Central memory CD8-positive, alpha-beta T cell (primary cell): Measurements from ENCODE around the gene NAT14.
"Not testable (repeated sequence)": the region's sequence is repeated elsewhere in the genome, so short reads cannot be mapped to it uniquely, and the experiment has no call there.

ENCODE experiments used
- ATAC-seq: fragments of 150-1000 bp; cut with Tn5 transposase; replicated peaks from 2 replicates; pipeline ENCODE4 v1.10.0; 2022; ENCODE audit warnings: mild to moderate bottlenecking, moderate FRiP score, moderate number of reproducible peaks; ENCODE audit not compliant: poor library complexity, severe bottlenecking; ENCODE audit errors: extremely low read depth
- DNase-seq, 2 donors: peaks; one replicate each; pipeline ENCODE4 v3.0.0; 2021; ENCODE audit warnings: low spot score in 2 of 2
- H3K27ac Mint-ChIP-seq: one replicate; pipeline ENCODE4 v1.8.0; 2022; ENCODE audit warnings: low read depth, mild to moderate bottlenecking, moderate library complexity, mixed read lengths
- H3K27me3 Mint-ChIP-seq: one replicate; pipeline ENCODE4 v1.8.0; 2022; ENCODE audit warnings: mixed read lengths
- H3K36me3 Mint-ChIP-seq: one replicate; pipeline ENCODE4 v1.8.0; 2022; ENCODE audit warnings: mild to moderate bottlenecking, moderate library complexity, mixed read lengths; ENCODE audit not compliant: insufficient read depth
- H3K4me1 Mint-ChIP-seq: one replicate; pipeline ENCODE4 v1.8.0; 2022; ENCODE audit warnings: mixed read lengths
- H3K4me3 Mint-ChIP-seq: one replicate; pipeline ENCODE4 v1.8.0; 2022; ENCODE audit warnings: mild to moderate bottlenecking, moderate library complexity, mixed read lengths
- H3K9me3 Mint-ChIP-seq: one replicate; pipeline ENCODE4 v1.8.0; 2022; ENCODE audit warnings: mixed read lengths

The NAT14 gene

GRCh38 chr19:55496820-55497219 lies 11.8 kb downstream of the NAT14 start:
- not testable (repeated sequence) for H3K4me1 Mint-ChIP-seq, H3K4me3 Mint-ChIP-seq, H3K9me3 Mint-ChIP-seq, H3K27ac Mint-ChIP-seq, H3K36me3 Mint-ChIP-seq, ATAC-seq, DNase-seq
- H3K27me3 Mint-ChIP-seq, result peaks cover 16% of the 10 kb centered on the region

- peaks cover 3% of the 10 kb centered on the region for H3K36me3 Mint-ChIP-seq
- DNase-seq, result no peak
- H3K4me1 Mint-ChIP-seq, result no peaks in the 10 kb centered on the region
- H3K27ac Mint-ChIP-seq, result no peak overlapping the region
- no peak overlapping the region for H3K4me3 Mint-ChIP-seq
- no peak for ATAC-seq
- H3K27me3 Mint-ChIP-seq, result peaks cover 6% of the 10 kb centered on the region
- no peaks in the 10 kb centered on the region for H3K9me3 Mint-ChIP-seq
Observed at GRCh38 chr19:55497763-55498162, 12.8 kb downstream of the NAT14 start.

- Mint-ChIP-seq H3K9me3 (no peaks in the 10 kb centered on the region), H3K27ac (no peak overlapping the region), H3K4me1 (peaks cover 5% of the 10 kb centered on the region), H3K36me3 (peaks cover 7% of the 10 kb centered on the region), H3K4me3 (no peak overlapping the region), H3K27me3 (peaks cover under 1% of the 10 kb centered on the region)
- ATAC-seq (no peak), DNase-seq (no peak)
Observed at GRCh38 chr19:55498246-55498840, 13.4 kb downstream of the NAT14 start.

GRCh38 chr19:55500368-55500952 lies 15.5 kb downstream of the NAT14 start:
- H3K27me3 Mint-ChIP-seq, result no peaks in the 10 kb centered on the region
- no peaks in the 10 kb centered on the region for H3K9me3 Mint-ChIP-seq
- H3K36me3 Mint-ChIP-seq, result peaks cover 16% of the 10 kb centered on the region
- no peak overlapping the region for H3K27ac Mint-ChIP-seq
- ATAC-seq (no peak), DNase-seq (no peak)
- peaks cover 13% of the 10 kb centered on the region for H3K4me1 Mint-ChIP-seq
- no peak overlapping the region for H3K4me3 Mint-ChIP-seq

- H3K36me3 Mint-ChIP-seq, result peaks cover 16% of the 10 kb centered on the region
- H3K4me3 Mint-ChIP-seq, result no peak overlapping the region
- peaks cover 2% of the 10 kb centered on the region for H3K27me3 Mint-ChIP-seq
- ATAC-seq (no peak), DNase-seq (no peak)
- H3K9me3 Mint-ChIP-seq, result no peaks in the 10 kb centered on the region
- H3K27ac Mint-ChIP-seq, result no peak overlapping the region
- H3K4me1 Mint-ChIP-seq, result peaks cover 13% of the 10 kb centered on the region
Observed at GRCh38 chr19:55502197-55502952, 17.4 kb downstream of the NAT14 start.

GRCh38 chr19:55503157-55503501 lies 18.1 kb downstream of the NAT14 start:
- H3K27me3 Mint-ChIP-seq, result peaks cover 9% of the 10 kb centered on the region
- H3K9me3 Mint-ChIP-seq, result no peaks in the 10 kb centered on the region
- H3K4me1 Mint-ChIP-seq, result peaks cover 13% of the 10 kb centered on the region
- DNase-seq (no peak), ATAC-seq (peak; percentile 25)
- H3K27ac Mint-ChIP-seq, result peak overlapping the region; percentile 82
- H3K4me3 Mint-ChIP-seq, result peak overlapping the region; percentile 84
- H3K36me3 Mint-ChIP-seq, result peaks cover 16% of the 10 kb centered on the region

- peaks cover 16% of the 10 kb centered on the region for H3K36me3 Mint-ChIP-seq
- peak; percentile 95 for ATAC-seq
Observed at GRCh38 chr19:55503502-55504251, 18.7 kb downstream of the NAT14 start.

GRCh38 chr19:55504252-55504603 lies 19.2 kb downstream of the NAT14 start:
- H3K27me3 Mint-ChIP-seq, result peaks cover 18% of the 10 kb centered on the region

More at GRCh38 chr19:55503502-55504251, 18.7 kb downstream of the NAT14 start:
- Mint-ChIP-seq H3K27me3 (peaks cover 13% of the 10 kb centered on the region), H3K27ac (peak overlapping the region; percentile 82), H3K4me3 (peak overlapping the region; percentile 84), H3K4me1 (peaks cover 13% of the 10 kb centered on the region), H3K9me3 (no peaks in the 10 kb centered on the region)
- DNase-seq, result peak; percentile 88 to 97

GRCh38 chr19:55504981-55505380 lies 20.0 kb downstream of the NAT14 start:
- ATAC-seq, result no peak
- Mint-ChIP-seq H3K27me3 (peaks cover 22% of the 10 kb centered on the region), H3K9me3 (no peaks in the 10 kb centered on the region), H3K4me1 (peaks cover 13% of the 10 kb centered on the region), H3K36me3 (peaks cover 16% of the 10 kb centered on the region), H3K27ac (no peak overlapping the region), H3K4me3 (no peak overlapping the region)
- no peak for DNase-seq

More at GRCh38 chr19:55504252-55504603, 19.2 kb downstream of the NAT14 start:
- ATAC-seq (peak; percentile 5), DNase-seq (no peak)
- H3K9me3 Mint-ChIP-seq, result no peaks in the 10 kb centered on the region
- H3K4me3 Mint-ChIP-seq, result peak overlapping the region; percentile 84
- peaks cover 13% of the 10 kb centered on the region for H3K4me1 Mint-ChIP-seq
- H3K27ac Mint-ChIP-seq, result peak overlapping the region; percentile 82
- peaks cover 16% of the 10 kb centered on the region for H3K36me3 Mint-ChIP-seq

- ATAC-seq (no peak), DNase-seq (no peak)
- Mint-ChIP-seq H3K9me3 (no peaks in the 10 kb centered on the region), H3K27ac (no peak overlapping the region), H3K36me3 (peaks cover 11% of the 10 kb centered on the region), H3K27me3 (peaks cover 45% of the 10 kb centered on the region), H3K4me3 (no peak overlapping the region), H3K4me1 (peaks cover 11% of the 10 kb centered on the region)
Observed at GRCh38 chr19:55508120-55508519, 23.1 kb downstream of the NAT14 start.

- H3K9me3 Mint-ChIP-seq, result no peaks in the 10 kb centered on the region
- peak; percentile 82 to 87 for DNase-seq
- H3K27me3 Mint-ChIP-seq, result peaks cover 18% of the 10 kb centered on the region
- no peaks in the 10 kb centered on the region for H3K36me3 Mint-ChIP-seq
- peak overlapping the region; percentile 68 for H3K4me3 Mint-ChIP-seq
- peak overlapping the region; percentile 45 for H3K27ac Mint-ChIP-seq
- H3K4me1 Mint-ChIP-seq, result peaks cover 5% of the 10 kb centered on the region
- peak; percentile 100 for ATAC-seq
Observed at GRCh38 chr19:55516878-55517620, 32.1 kb downstream of the NAT14 start.
